Keratinocyte (primary cell): ENCODE results near the gene SLIT3.

Experiments
- EZH2 ChIP-seq: IDR thresholded peaks from one replicate; pipeline ENCODE4 v1.6.1; 2012; ENCODE audit warnings: inconsistent platforms, mild to moderate bottlenecking, low read length, moderate library complexity
- TF ChIP-seq, protein P1 (sequence below), 3 experiments: IDR thresholded peaks in 1 of 3; conservative IDR thresholded peaks in 1 of 3; optimal IDR thresholded peaks in 1 of 3; 2 replicates in 2 of 3; 3 replicates in 1 of 3; pipeline versions ENCODE3 to v1.5.1; 2011; ENCODE audit warnings: low read length in 3 of 3, mild to moderate bottlenecking in 3 of 3, moderate library complexity in 2 of 3, control low read depth in 1 of 3, inconsistent platforms in 1 of 3; ENCODE audit not compliant: insufficient read depth in 2 of 3; ENCODE audit errors: extremely low read depth in 1 of 3

DNA sequence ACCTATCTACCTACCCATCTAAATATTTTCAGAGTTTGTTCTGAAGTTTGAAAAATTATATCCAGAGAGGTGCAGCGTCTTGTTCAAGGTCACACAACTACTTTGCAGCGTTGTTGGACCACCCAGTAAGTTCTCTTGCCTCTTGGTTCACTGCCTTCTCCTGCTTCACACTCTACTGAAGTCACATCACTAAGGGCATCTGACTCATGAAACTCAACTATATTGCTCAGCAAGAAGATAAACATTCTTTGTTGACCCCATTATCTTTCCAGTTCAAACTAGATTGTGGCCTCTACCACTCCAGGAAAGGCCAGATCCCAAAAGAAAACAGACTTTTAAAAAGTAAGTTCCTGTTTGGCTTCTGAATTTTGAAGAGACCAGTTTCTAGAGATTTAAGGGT, 326.9 kb downstream of the SLIT3 start:
- TF ChIP-seq, protein P1, sequence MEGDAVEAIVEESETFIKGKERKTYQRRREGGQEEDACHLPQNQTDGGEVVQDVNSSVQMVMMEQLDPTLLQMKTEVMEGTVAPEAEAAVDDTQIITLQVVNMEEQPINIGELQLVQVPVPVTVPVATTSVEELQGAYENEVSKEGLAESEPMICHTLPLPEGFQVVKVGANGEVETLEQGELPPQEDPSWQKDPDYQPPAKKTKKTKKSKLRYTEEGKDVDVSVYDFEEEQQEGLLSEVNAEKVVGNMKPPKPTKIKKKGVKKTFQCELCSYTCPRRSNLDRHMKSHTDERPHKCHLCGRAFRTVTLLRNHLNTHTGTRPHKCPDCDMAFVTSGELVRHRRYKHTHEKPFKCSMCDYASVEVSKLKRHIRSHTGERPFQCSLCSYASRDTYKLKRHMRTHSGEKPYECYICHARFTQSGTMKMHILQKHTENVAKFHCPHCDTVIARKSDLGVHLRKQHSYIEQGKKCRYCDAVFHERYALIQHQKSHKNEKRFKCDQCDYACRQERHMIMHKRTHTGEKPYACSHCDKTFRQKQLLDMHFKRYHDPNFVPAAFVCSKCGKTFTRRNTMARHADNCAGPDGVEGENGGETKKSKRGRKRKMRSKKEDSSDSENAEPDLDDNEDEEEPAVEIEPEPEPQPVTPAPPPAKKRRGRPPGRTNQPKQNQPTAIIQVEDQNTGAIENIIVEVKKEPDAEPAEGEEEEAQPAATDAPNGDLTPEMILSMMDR (optimal IDR thresholded peaks at IDR 0.05 in 1 of 3, IDR thresholded peaks at IDR 0.05 in 1 of 3, conservative IDR thresholded peaks at IDR 0.05 in 1 of 3; ENCODE audit: extremely low read depth in 1 of 3, insufficient read depth in 2 of 3, low read length in 3 of 3), result no peak
- no peak for TF ChIP-seq EZH2
